Calu3 (cell line): Measurements from ENCODE around the gene SND1. TPM values are rescaled to one million over a fixed set of nuclear protein-coding genes. Genes with fewer than 3 reads are reported as not detected.

Experiments
- BruUV-seq: library from RNA; stranded (reverse); fragments of 400-500 nt; replicated peaks from 2 replicates; lab custom pipeline; 2021; lab: Mats Ljungman, UMichigan
- CTCF ChIA-PET: fragments of 300-600 bp; sonication (Branson Sonifier 250); formaldehyde crosslinking; loops from one replicate; lab custom pipeline; 2022; ENCODE audit warnings: antibody characterized with exemption; lab: Charles Lee
- DNase-seq: peaks from one replicate; pipeline ENCODE4 v3.0.0; 2022
- H3K27ac Mint-ChIP-seq: one replicate; pipeline ENCODE4 v1.8.0; 2022; ENCODE audit warnings: mixed read lengths; ENCODE audit not compliant: unreplicated experiment
- H3K27me3 Mint-ChIP-seq: one replicate; pipeline ENCODE4 v1.8.0; 2022; ENCODE audit warnings: mixed read lengths; ENCODE audit not compliant: unreplicated experiment
- H3K36me3 Mint-ChIP-seq: one replicate; pipeline ENCODE4 v1.8.0; 2022; ENCODE audit warnings: mild to moderate bottlenecking, moderate library complexity, mixed read lengths; ENCODE audit not compliant: insufficient read depth, unreplicated experiment
- H3K4me1 Mint-ChIP-seq: one replicate; pipeline ENCODE4 v1.8.0; 2022; ENCODE audit warnings: mild to moderate bottlenecking, low read depth, mixed read lengths; ENCODE audit not compliant: unreplicated experiment
- H3K4me3 Mint-ChIP-seq: one replicate; pipeline ENCODE4 v1.8.0; 2022; ENCODE audit warnings: mild to moderate bottlenecking, low read depth, moderate library complexity, mixed read lengths; ENCODE audit not compliant: unreplicated experiment
- H3K9me3 Mint-ChIP-seq: one replicate; pipeline ENCODE4 v1.8.0; 2022; ENCODE audit warnings: low read depth, mixed read lengths; ENCODE audit not compliant: unreplicated experiment
- intact Hi-C: fragments of 100-400 bp; cut with micrococcal nuclease; formaldehyde crosslinking; loops from one replicate; pipeline ENCODE4 v1.10.0; 2022; ENCODE audit not compliant: unreplicated experiment
- total RNA-seq: library from RNA; stranded (reverse); gene quantifications from 2 replicates; pipeline ENCODE4 v1.2.3, GENCODE V29; 2022
- TF ChIP-seq, protein P1 (sequence below): fragments of 200-600 bp; IDR thresholded peaks from one replicate; pipeline ENCODE4 v1.8.0; 2022; ENCODE audit warnings: antibody characterized with exemption; ENCODE audit not compliant: unreplicated experiment

SND1 gene
- total RNA-seq, 1 experiment from 2014 or later: 205 TPM

- TF ChIP-seq, protein P1, sequence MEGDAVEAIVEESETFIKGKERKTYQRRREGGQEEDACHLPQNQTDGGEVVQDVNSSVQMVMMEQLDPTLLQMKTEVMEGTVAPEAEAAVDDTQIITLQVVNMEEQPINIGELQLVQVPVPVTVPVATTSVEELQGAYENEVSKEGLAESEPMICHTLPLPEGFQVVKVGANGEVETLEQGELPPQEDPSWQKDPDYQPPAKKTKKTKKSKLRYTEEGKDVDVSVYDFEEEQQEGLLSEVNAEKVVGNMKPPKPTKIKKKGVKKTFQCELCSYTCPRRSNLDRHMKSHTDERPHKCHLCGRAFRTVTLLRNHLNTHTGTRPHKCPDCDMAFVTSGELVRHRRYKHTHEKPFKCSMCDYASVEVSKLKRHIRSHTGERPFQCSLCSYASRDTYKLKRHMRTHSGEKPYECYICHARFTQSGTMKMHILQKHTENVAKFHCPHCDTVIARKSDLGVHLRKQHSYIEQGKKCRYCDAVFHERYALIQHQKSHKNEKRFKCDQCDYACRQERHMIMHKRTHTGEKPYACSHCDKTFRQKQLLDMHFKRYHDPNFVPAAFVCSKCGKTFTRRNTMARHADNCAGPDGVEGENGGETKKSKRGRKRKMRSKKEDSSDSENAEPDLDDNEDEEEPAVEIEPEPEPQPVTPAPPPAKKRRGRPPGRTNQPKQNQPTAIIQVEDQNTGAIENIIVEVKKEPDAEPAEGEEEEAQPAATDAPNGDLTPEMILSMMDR: no peak
- intact Hi-C loops: no loop called here
- Mint-ChIP-seq H3K9me3 (no peaks in the 10 kb centered on the region), H3K27me3 (peaks cover 62% of the 10 kb centered on the region), H3K36me3 (no peaks in the 10 kb centered on the region), H3K4me3 (no peak overlapping the region), H3K27ac (no peak overlapping the region), H3K4me1 (no peaks in the 10 kb centered on the region)
- no peak for DNase-seq
- no TSS peak for BruUV-seq
- CTCF ChIA-PET: interaction anchor here (0.8 kb wide), 1 partner anchor 92 kb away, joined by 3 read pairs; no protein-coding TSS in a partner anchor
Observed at GRCh38 chr7:128117691-128118090, 465.7 kb downstream of the SND1 start.

GRCh38 chr7:128119036-128119435 lies 467.0 kb downstream of the SND1 start:
- CTCF ChIA-PET: no interaction called here
- no peaks in the 10 kb centered on the region for H3K4me1 Mint-ChIP-seq
- intact Hi-C loops: no loop called here
- peaks cover 69% of the 10 kb centered on the region for H3K27me3 Mint-ChIP-seq
- no peaks in the 10 kb centered on the region for H3K36me3 Mint-ChIP-seq
- DNase-seq: no peak
- no peak overlapping the region for H3K27ac Mint-ChIP-seq
- TF ChIP-seq, protein P1: no peak
- no TSS peak for BruUV-seq
- H3K9me3 Mint-ChIP-seq: no peaks in the 10 kb centered on the region
- no peak overlapping the region for H3K4me3 Mint-ChIP-seq

DNA sequence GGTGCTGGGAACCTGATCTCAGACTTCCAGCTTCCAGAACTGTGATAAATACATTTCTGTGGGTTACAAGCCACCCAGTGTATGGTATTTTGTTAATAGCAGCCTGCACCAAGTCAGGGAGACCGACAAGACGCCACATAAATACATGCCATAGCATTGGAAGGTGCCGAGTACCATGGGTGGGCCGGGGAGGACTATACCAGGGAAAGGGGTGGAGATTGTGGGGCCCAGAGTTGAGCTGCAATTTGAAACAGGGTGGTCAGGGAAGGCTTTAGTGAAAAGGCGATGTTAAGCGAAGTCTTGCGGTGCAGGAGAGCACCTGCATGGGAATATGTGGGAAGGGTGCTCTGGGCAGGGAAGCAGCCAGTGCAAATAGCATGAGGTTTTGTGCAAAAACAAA lies 468.1 kb downstream of the SND1 start:
- DNase-seq: no peak
- TF ChIP-seq, protein P1: no peak
- H3K4me3 Mint-ChIP-seq: no peak overlapping the region
- H3K36me3 Mint-ChIP-seq: no peaks in the 10 kb centered on the region
- H3K9me3 Mint-ChIP-seq: no peaks in the 10 kb centered on the region
- H3K27me3 Mint-ChIP-seq: peaks cover 59% of the 10 kb centered on the region
- CTCF ChIA-PET: no interaction called here
- BruUV-seq: no TSS peak
- intact Hi-C loops: no loop called here
- no peaks in the 10 kb centered on the region for H3K4me1 Mint-ChIP-seq
- no peak overlapping the region for H3K27ac Mint-ChIP-seq

GRCh38 chr7:128120976-128121490 lies 469.0 kb downstream of the SND1 start:
- intact Hi-C loops: no loop called here
- CTCF ChIA-PET: no interaction called here
- Mint-ChIP-seq H3K36me3 (no peaks in the 10 kb centered on the region), H3K27ac (no peak overlapping the region), H3K4me3 (no peak overlapping the region), H3K4me1 (no peaks in the 10 kb centered on the region), H3K9me3 (no peaks in the 10 kb centered on the region), H3K27me3 (peaks cover 49% of the 10 kb centered on the region)
- DNase-seq: no peak
- no TSS peak for BruUV-seq
- TF ChIP-seq, protein P1: no peak
